GM18526 (cell line): ENCODE results near the gene HOXC11.

Experiments
- POLR2A ChIP-seq: IDR thresholded peaks from 3 replicates; pipeline ENCODE4 v1.6.1; 2011; ENCODE audit not compliant: insufficient read length; ENCODE audit errors: extremely low read depth

Gene HOXC11

GRCh38 chr12:53960187-53961024, 12.5 kb upstream of the HOXC11 start:
- no peak for TF ChIP-seq POLR2A

GRCh38 chr12:53961025-53961761, 11.7 kb upstream of the HOXC11 start:
- no peak for TF ChIP-seq POLR2A

- no peak for TF ChIP-seq POLR2A
Measured at GRCh38 chr12:53963005-53963404, 9.9 kb upstream of the HOXC11 start.

GRCh38 chr12:53963434-53964314, 9.3 kb upstream of the HOXC11 start:
- TF ChIP-seq POLR2A, result no peak

- no peak for TF ChIP-seq POLR2A
Measured at GRCh38 chr12:53964315-53964713, 8.6 kb upstream of the HOXC11 start.

- no peak for TF ChIP-seq POLR2A
Measured at GRCh38 chr12:53965281-53966084, 7.4 kb upstream of the HOXC11 start.

GRCh38 chr12:53966085-53966384, 6.9 kb upstream of the HOXC11 start:
- no peak for TF ChIP-seq POLR2A

- no peak for TF ChIP-seq POLR2A
Measured at GRCh38 chr12:53966385-53967133, 6.4 kb upstream of the HOXC11 start.

- TF ChIP-seq POLR2A, result no peak
Measured at GRCh38 chr12:53967421-53967925, 5.5 kb upstream of the HOXC11 start.

GRCh38 chr12:53968214-53969127, 4.5 kb upstream of the HOXC11 start:
- no peak for TF ChIP-seq POLR2A

GRCh38 chr12:53969588-53970259, 3.2 kb upstream of the HOXC11 start:
- no peak for TF ChIP-seq POLR2A

- TF ChIP-seq POLR2A, result no peak
Measured at GRCh38 chr12:53970451-53970850, 2.5 kb upstream of the HOXC11 start.
